ENCODE data around the gene TMED8.
A peak's percentile ranks its signal among the peaks of the same experiment; 100 is the strongest.

TMED8 gene

GRCh38 chr14:77327111-77327510 is 49.8 kb downstream of the TMED8 start:
- TF ChIP-seq CTCF (conservative IDR thresholded peaks at IDR 0.05): no peak
- no peak overlapping the region for H3K27ac ChIP-seq

GRCh38 chr14:77325746-77326094 is 51.2 kb downstream of the TMED8 start:
- H3K27ac ChIP-seq: no peak overlapping the region
- no peak for TF ChIP-seq CTCF (conservative IDR thresholded peaks at IDR 0.05)

GRCh38 chr14:77324816-77325745 is 51.8 kb downstream of the TMED8 start:
- TF ChIP-seq CTCF (conservative IDR thresholded peaks at IDR 0.05): no peak
- no peak overlapping the region for H3K27ac ChIP-seq

GRCh38 chr14:77324289-77324688 is 52.6 kb downstream of the TMED8 start:
- H3K27ac ChIP-seq: no peak overlapping the region
- TF ChIP-seq CTCF (conservative IDR thresholded peaks at IDR 0.05): no peak

GRCh38 chr14:77323571-77323970 is 53.3 kb downstream of the TMED8 start:
- H3K27ac ChIP-seq: no peak overlapping the region
- TF ChIP-seq CTCF (conservative IDR thresholded peaks at IDR 0.05): no peak

GRCh38 chr14:77322951-77323350 is 53.9 kb downstream of the TMED8 start:
- no peak for TF ChIP-seq CTCF (conservative IDR thresholded peaks at IDR 0.05)
- H3K27ac ChIP-seq: no peak overlapping the region

GRCh38 chr14:77322250-77322902 is 54.5 kb downstream of the TMED8 start:
- TF ChIP-seq CTCF (conservative IDR thresholded peaks at IDR 0.05): no peak
- H3K27ac ChIP-seq: peak overlapping the region; percentile 90

Measured in VCaP (cell line).